B cell (primary cell): ENCODE measurements around the gene TECPR2. TPM values are rescaled to one million over a fixed set of nuclear protein-coding genes. Genes with fewer than 3 reads are reported as not detected.

Experiments used
- ATAC-seq: fragments of 200-7000 bp; cut with Tn5 transposase; one replicate; pipeline ENCODE4 v1.10.0; 2021; ENCODE audit warnings: low read depth, mild to moderate bottlenecking, moderate number of reproducible peaks, moderate library complexity
- CTCF ChIA-PET: fragments of 350-600 bp; sonication (Branson Sonifier 250); formaldehyde crosslinking; loops from one replicate; lab custom pipeline; 2021; ENCODE audit warnings: antibody characterized with exemption, inconsistent platforms; lab: Charles Lee
- POLR2A ChIA-PET: fragments of 350-600 bp; sonication (Branson Sonifier 250); formaldehyde crosslinking; loops from one replicate; lab custom pipeline; 2021; ENCODE audit warnings: antibody characterized with exemption; lab: Charles Lee
- DNase-seq: peaks from one replicate; pipeline ENCODE4 v3.0.0; 2013
- H2AFZ ChIP-seq: 2 replicates; pipeline ENCODE4 v1.6.1; 2012; ENCODE audit warnings: mild to moderate bottlenecking, low read depth, low read length; ENCODE audit not compliant: insufficient read depth, poor library complexity, severe bottlenecking
- H3K27ac ChIP-seq, 2 donors: 1 replicate in 1 of 2; 2 replicates in 1 of 2; pipeline ENCODE4 v1.5.1; 2012 to 2013; ENCODE audit warnings: low read length in 2 of 2, mild to moderate bottlenecking in 2 of 2, moderate library complexity in 1 of 2
- H3K27me3 ChIP-seq, 4 experiments: fragments of 200-600 bp in 1 of 4; sonication (generic) in 1 of 4; replicated peaks in 1 of 4; 1 replicate in 2 of 4; 2 replicates in 2 of 4; pipeline versions ENCODE4 v1.6.1 to v1.7.0; 2013 to 2016; ENCODE audit warnings: low read length in 3 of 4, mild to moderate bottlenecking in 2 of 4, mixed read lengths in 1 of 4, moderate library complexity in 1 of 4; ENCODE audit not compliant: insufficient read depth in 4 of 4, control insufficient read depth in 3 of 4; ENCODE audit errors: control extremely low read depth in 1 of 4
- H3K36me3 ChIP-seq, 2 experiments: replicated peaks in 1 of 2; 1 replicate in 1 of 2; 2 replicates in 1 of 2; pipeline versions ENCODE4 v1.6.1 to v1.7.1; 2013; ENCODE audit warnings: low read length in 1 of 2; ENCODE audit not compliant: insufficient read depth in 2 of 2, control insufficient read depth in 1 of 2; ENCODE audit errors: control extremely low read depth in 1 of 2, extremely low read depth in 1 of 2
- H3K4me1 ChIP-seq, 2 donors: fragments of 200-600 bp in 1 of 2; sonication (generic) in 1 of 2; 1 replicate in 1 of 2; 2 replicates in 1 of 2; pipeline versions ENCODE4 v1.5.1 to v1.6.1; 2013 to 2017; ENCODE audit warnings: low read length in 2 of 2; ENCODE audit not compliant: control insufficient read depth in 2 of 2, insufficient read depth in 2 of 2
- H3K4me2 ChIP-seq: replicated peaks from 2 replicates; pipeline ENCODE3; 2012; ENCODE audit warnings: mild to moderate bottlenecking, low read depth, low read length; ENCODE audit not compliant: poor library complexity, severe bottlenecking
- H3K4me3 ChIP-seq, 5 experiments: fragments of 200-600 bp in 1 of 5; sonication (generic) in 1 of 5; 1 replicate in 3 of 5; 2 replicates in 2 of 5; pipeline versions ENCODE4 v1.5.1 to v1.7.0; 2011 to 2016; ENCODE audit warnings: low read length in 4 of 5, mild to moderate bottlenecking in 4 of 5, low read depth in 2 of 5, control low read depth in 1 of 5, moderate library complexity in 1 of 5; ENCODE audit not compliant: insufficient read depth in 1 of 5; ENCODE audit errors: control extremely low read depth in 1 of 5, extremely low read depth in 1 of 5
- H3K79me2 ChIP-seq: fragments of 200-600 bp; sonication (generic); one replicate; pipeline ENCODE4 v1.6.0; 2016; ENCODE audit warnings: low read length; ENCODE audit not compliant: control insufficient read depth, insufficient read depth
- H3K9ac ChIP-seq: fragments of 200-600 bp; sonication (generic); 2 replicates; pipeline ENCODE4 v1.6.1; 2017; ENCODE audit warnings: mild to moderate bottlenecking, low read length, moderate library complexity
- H3K9me3 ChIP-seq, 3 donors: one replicate each; pipeline versions ENCODE4 v1.6.1 to v1.7.1; 2013; ENCODE audit warnings: low read length in 2 of 3; ENCODE audit not compliant: control insufficient read depth in 2 of 3, insufficient read depth in 1 of 3; ENCODE audit errors: control extremely low read depth in 1 of 3
- H4K20me1 ChIP-seq: 2 replicates; pipeline ENCODE4 v1.6.0; 2012; ENCODE audit warnings: mild to moderate bottlenecking, low read length; ENCODE audit not compliant: insufficient read depth, control insufficient read depth, poor library complexity, severe bottlenecking
- H3K27ac Mint-ChIP-seq: one replicate; pipeline ENCODE4 v1.8.0; 2021; ENCODE audit warnings: mixed read lengths
- H3K27me3 Mint-ChIP-seq: one replicate; pipeline ENCODE4 v1.8.0; 2021; ENCODE audit warnings: mixed read lengths
- H3K4me1 Mint-ChIP-seq: one replicate; pipeline ENCODE4 v1.8.0; 2021; ENCODE audit warnings: mixed read lengths
- H3K4me3 Mint-ChIP-seq: one replicate; pipeline ENCODE4 v1.8.0; 2021; ENCODE audit warnings: mixed read lengths
- H3K9me3 Mint-ChIP-seq: one replicate; pipeline ENCODE4 v1.8.0; 2022; ENCODE audit warnings: mixed read lengths; ENCODE audit not compliant: insufficient read depth
- EZH2 ChIP-seq: IDR thresholded peaks from 2 replicates; pipeline ENCODE4 v1.6.1; 2012; ENCODE audit warnings: borderline replicate concordance, low read depth, mild to moderate bottlenecking, moderate library complexity, low read length; ENCODE audit not compliant: insufficient read depth, poor library complexity, severe bottlenecking
- WGBS: methylation state at CpG from one replicate; pipeline ENCODE4 v1.1.5; 2013; ENCODE audit warnings: missing lambda C conversion rate; ENCODE audit not compliant: insufficient coverage; 5-methylcytosine and 5-hydroxymethylcytosine counted together
- intact Hi-C: fragments of 100-400 bp; cut with micrococcal nuclease; formaldehyde crosslinking; loops from one replicate; pipeline ENCODE4 v1.10.0; 2022
- polyA plus RNA-seq: library from polyadenylated mRNA; depleted of rRNA; stranded (reverse); fragments of >200 nt; gene quantifications from 2 replicates; pipeline ENCODE4 v1.2.3, GENCODE V29; 2012
- total RNA-seq, 2 donors: library from RNA; stranded (reverse); fragments of 120-200 nt in 1 of 2; gene quantifications; 1 replicate in 1 of 2; 2 replicates in 1 of 2; pipeline versions ENCODE4 v1.2.3 to v1.2.4, GENCODE V29; 2013 to 2022
- TF ChIP-seq, protein P1 (sequence below): fragments of 200-600 bp; IDR thresholded peaks from one replicate; pipeline ENCODE4 v1.8.0; 2022; ENCODE audit warnings: antibody characterized with exemption, mild to moderate bottlenecking

Gene TECPR2
- total and polyA plus RNA-seq, 2 donors (not counting 1 experiment from before 2014, with no cell fraction given), result 4.7 to 10.8 TPM

DNA sequence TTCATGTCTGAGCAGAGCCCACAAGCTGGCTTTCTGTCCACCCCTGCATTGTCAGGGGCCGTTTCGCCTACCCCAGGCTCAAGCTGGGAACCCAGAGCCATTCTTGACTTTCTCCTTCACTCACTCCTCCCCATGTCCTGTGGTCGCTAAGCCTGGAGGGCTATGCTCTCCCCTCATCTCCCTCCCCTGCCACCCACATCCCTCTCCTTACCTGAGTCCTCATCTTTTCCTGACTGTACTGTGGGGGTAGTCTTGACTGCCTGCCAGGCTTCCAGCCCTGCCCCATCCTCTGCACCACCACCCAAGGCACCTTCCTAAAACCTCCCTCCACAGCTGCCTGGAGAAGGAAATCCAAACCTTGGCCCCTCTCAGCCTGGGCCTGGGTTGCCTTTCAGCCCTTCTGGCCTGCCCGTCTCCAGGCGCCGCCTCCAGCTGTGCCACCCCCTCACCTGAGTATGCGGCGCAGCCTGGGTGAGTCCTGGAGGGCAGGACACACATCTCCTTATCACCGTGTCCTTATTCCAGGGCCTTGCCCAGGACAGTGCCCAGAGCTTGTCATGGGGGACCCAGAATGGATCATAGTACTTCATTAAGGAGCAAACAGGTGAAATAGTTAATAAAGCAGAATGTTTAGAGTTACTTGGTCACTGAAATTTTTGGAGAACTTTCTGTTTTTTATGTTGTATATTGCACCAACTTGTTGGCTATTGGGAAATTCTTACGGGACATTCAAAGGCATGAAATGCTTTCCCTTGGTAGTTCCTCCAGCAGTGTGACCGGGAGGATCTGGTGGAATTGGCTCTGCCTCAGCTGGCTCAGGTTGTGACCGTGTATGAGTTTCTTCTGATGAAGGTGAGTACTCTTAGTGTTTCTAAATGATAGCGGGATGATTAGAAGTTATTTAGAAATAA lies 28.7 kb upstream of the TECPR2 start:
- DNase-seq (no peak), ATAC-seq (no peak)
- Histone ChIP-seq H3K27ac (no peak overlapping the region), H3K4me3 (no peak overlapping the region), H4K20me1 (no peaks in the 10 kb centered on the region), H3K9ac (no peak overlapping the region), H3K79me2 (no peaks in the 10 kb centered on the region), H2AFZ (no peak overlapping the region), H3K9me3 (no peaks in the 10 kb centered on the region), H3K36me3 (peaks cover 8 to 41% of the 10 kb centered on the region in 2 experiments), H3K27me3 (no peaks in the 10 kb centered on the region), H3K4me2 (no peak overlapping the region), H3K4me1 (no peaks in the 10 kb centered on the region)
- Mint-ChIP-seq H3K9me3 (no peaks in the 10 kb centered on the region), H3K4me3 (no peak overlapping the region), H3K4me1 (peaks cover 2% of the 10 kb centered on the region), H3K27me3 (no peaks in the 10 kb centered on the region), H3K27ac (no peak overlapping the region)
- intact Hi-C loops, result no loop called here
- WGBS, result 96% methylated on average over 10 of the region's 13 CpGs
- ChIA-PET POLR2A (no interaction called here), CTCF (no interaction called here)
- TF ChIP-seq, protein P1, sequence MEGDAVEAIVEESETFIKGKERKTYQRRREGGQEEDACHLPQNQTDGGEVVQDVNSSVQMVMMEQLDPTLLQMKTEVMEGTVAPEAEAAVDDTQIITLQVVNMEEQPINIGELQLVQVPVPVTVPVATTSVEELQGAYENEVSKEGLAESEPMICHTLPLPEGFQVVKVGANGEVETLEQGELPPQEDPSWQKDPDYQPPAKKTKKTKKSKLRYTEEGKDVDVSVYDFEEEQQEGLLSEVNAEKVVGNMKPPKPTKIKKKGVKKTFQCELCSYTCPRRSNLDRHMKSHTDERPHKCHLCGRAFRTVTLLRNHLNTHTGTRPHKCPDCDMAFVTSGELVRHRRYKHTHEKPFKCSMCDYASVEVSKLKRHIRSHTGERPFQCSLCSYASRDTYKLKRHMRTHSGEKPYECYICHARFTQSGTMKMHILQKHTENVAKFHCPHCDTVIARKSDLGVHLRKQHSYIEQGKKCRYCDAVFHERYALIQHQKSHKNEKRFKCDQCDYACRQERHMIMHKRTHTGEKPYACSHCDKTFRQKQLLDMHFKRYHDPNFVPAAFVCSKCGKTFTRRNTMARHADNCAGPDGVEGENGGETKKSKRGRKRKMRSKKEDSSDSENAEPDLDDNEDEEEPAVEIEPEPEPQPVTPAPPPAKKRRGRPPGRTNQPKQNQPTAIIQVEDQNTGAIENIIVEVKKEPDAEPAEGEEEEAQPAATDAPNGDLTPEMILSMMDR, result no peak
- TF ChIP-seq EZH2, result no peak

DNA sequence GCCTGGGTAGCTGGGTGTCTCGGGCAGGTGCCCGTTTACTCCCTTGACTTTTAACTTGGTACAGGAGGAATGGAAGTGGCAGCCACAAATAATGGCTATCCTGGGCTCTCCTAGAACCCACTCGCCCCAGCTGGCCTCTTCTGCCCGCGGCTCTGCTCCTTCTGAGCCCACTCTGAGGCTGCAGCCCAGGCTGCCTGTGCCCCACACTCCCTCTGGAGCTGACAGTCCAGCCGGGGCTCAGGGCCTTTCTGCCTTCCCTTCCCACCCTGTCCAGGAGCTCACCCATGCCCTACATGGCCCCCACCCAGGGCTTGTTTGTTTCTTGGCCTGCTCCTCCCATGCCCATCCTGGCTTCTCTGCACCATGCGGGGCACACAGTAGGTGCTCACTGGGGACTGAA lies 27.6 kb upstream of the TECPR2 start:
- intact Hi-C loops, result no loop called here
- Histone ChIP-seq H3K4me3 (no peak overlapping the region), H3K27me3 (no peaks in the 10 kb centered on the region), H4K20me1 (no peaks in the 10 kb centered on the region), H3K4me1 (no peaks in the 10 kb centered on the region), H3K9me3 (no peaks in the 10 kb centered on the region), H3K36me3 (peaks cover 9 to 43% of the 10 kb centered on the region in 2 experiments), H3K79me2 (no peaks in the 10 kb centered on the region), H3K27ac (no peak overlapping the region), H2AFZ (no peak overlapping the region), H3K4me2 (no peak overlapping the region), H3K9ac (no peak overlapping the region)
- ChIA-PET POLR2A (no interaction called here), CTCF (no interaction called here)
- no peak overlapping the region for H3K27ac Mint-ChIP-seq
- TF ChIP-seq, protein P1, result no peak
- no peak for TF ChIP-seq EZH2
- no peaks in the 10 kb centered on the region for H3K27me3 Mint-ChIP-seq
- H3K4me3 Mint-ChIP-seq, result no peak overlapping the region
- DNase-seq, result no peak
- peaks cover 2% of the 10 kb centered on the region for H3K4me1 Mint-ChIP-seq
- ATAC-seq, result no peak
- 98% methylated on average over 6 of the region's 7 CpGs for WGBS
- H3K9me3 Mint-ChIP-seq, result no peaks in the 10 kb centered on the region
